ENCODE data around the gene RPS4Y1. TPM values are rescaled to one million over a fixed set of nuclear protein-coding genes. Genes with fewer than 3 reads are reported as not detected.

Gene RPS4Y1
- total and polyA plus RNA-seq, 3 donors from 2014 or later = 143 to 287 (median 235) TPM

DNA sequence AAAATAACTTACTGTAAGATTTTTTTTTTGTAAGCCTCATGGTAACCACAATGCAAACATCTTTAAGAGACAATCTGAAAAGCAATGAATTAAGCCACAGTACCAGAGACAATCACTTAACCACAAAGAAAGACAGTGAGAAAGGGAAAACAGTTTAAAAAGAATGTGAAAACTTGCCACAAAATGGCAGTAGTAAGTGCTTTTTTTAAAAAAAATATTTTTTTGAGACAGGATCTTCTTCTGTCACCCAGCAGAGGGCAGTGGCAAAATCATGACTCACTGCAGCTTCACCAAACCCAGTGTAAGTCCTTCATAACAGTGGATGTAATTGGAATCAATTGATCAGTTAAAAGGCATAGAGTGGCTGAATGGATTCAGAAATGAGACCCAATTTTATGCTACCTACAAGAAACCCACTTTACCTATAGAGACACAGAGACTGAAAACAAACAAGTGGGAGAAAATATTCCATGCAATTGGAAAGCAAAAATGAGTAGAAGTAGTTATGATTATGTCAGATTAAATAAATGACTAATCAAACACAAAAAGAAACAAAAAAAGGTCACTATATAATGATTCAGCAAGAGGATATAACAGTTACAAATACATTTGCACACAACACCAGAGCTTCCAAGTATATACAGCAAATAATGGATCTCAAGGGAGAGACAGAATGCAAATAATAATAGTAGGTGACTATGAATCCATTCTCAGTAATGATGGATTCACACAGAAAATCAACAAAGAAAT is 71.8 kb downstream of the RPS4Y1 start:
- no peak overlapping the region for H3K4me3 ChIP-seq
- H3K9me3 ChIP-seq = no peaks in the 10 kb centered on the region
- no peaks in the 10 kb centered on the region for H3K27me3 ChIP-seq
- no peak for DNase-seq
- no peak overlapping the region for H3K27ac ChIP-seq
- no peaks in the 10 kb centered on the region for H3K4me1 ChIP-seq
- intact Hi-C loops (cut with DNase I; ENCODE audit: low total_unique reads) = no loop called here
- TF ChIP-seq, protein P1, sequence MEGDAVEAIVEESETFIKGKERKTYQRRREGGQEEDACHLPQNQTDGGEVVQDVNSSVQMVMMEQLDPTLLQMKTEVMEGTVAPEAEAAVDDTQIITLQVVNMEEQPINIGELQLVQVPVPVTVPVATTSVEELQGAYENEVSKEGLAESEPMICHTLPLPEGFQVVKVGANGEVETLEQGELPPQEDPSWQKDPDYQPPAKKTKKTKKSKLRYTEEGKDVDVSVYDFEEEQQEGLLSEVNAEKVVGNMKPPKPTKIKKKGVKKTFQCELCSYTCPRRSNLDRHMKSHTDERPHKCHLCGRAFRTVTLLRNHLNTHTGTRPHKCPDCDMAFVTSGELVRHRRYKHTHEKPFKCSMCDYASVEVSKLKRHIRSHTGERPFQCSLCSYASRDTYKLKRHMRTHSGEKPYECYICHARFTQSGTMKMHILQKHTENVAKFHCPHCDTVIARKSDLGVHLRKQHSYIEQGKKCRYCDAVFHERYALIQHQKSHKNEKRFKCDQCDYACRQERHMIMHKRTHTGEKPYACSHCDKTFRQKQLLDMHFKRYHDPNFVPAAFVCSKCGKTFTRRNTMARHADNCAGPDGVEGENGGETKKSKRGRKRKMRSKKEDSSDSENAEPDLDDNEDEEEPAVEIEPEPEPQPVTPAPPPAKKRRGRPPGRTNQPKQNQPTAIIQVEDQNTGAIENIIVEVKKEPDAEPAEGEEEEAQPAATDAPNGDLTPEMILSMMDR (IDR thresholded peaks at IDR 0.05) = no peak
- no peak for TF ChIP-seq POLR2A (IDR thresholded peaks at IDR 0.05)
- H3K36me3 ChIP-seq (ENCODE audit: low read depth, missing control alignments) = no peaks in the 10 kb centered on the region

Small RNAs within 50 kb of the gene (small RNA-seq; reads per million reads assigned to genes)
- 0 reads per million in 2 donors for gene TOMM22P2

Other genes starting within 250 kb of the RPS4Y1 start
- gene SRY, start 53.9 kb upstream of the RPS4Y1 start, total RNA-seq = 10 to 100 TPM in 1 of 2 donors, 1 to 10 TPM in 1; 3.8 to 10.1 TPM
- 2.8 TPM for gene SRY, start 53.9 kb upstream of the RPS4Y1 start, polyA plus RNA-seq (ENCODE audit: insufficient read depth, low read depth, low replicate concordance)
- gene ZFY, start 93.8 kb downstream of the RPS4Y1 start, total RNA-seq = 10 to 100 TPM; 11.3 to 13.7 TPM
- gene ZFY, start 93.8 kb downstream of the RPS4Y1 start, polyA plus RNA-seq (ENCODE audit: insufficient read depth, low read depth, low replicate concordance) = 9.7 TPM

All from testis (tissue), 3 donors.